Stomach (tissue), 4 donors: Measurements from ENCODE around the gene PLSCR3.

Experiments used
- EP300 ChIP-seq: sonication (generic); formaldehyde crosslinking; IDR thresholded peaks from one replicate; pipeline ENCODE4 v1.6.1; 2017; ENCODE audit warnings: antibody characterized with exemption
- POLR2A ChIP-seq, 4 donors: fragments of 450-650 bp; IDR thresholded peaks; one replicate each; pipeline ENCODE4 v1.6.1; 2016; ENCODE audit warnings: antibody characterized with exemption in 4 of 4, control low read depth in 2 of 4, mild to moderate bottlenecking in 1 of 4, moderate library complexity in 1 of 4
- POLR2AphosphoS5 ChIP-seq, 3 donors: sonication (generic); formaldehyde crosslinking; IDR thresholded peaks; one replicate each; pipeline ENCODE4 v1.6.1; 2016; ENCODE audit warnings: antibody characterized with exemption in 3 of 3
- TF ChIP-seq, protein P1 (sequence below), 7 experiments: fragments of 450-650 bp in 4 of 7; fragments of 200-600 bp in 3 of 7; sonication (generic) in 3 of 7; IDR thresholded peaks; one replicate each; pipeline ENCODE4 v1.5.1; 2016 to 2019; ENCODE audit warnings: antibody characterized with exemption in 7 of 7, control low read depth in 2 of 7, mild to moderate bottlenecking in 1 of 7

DNA sequence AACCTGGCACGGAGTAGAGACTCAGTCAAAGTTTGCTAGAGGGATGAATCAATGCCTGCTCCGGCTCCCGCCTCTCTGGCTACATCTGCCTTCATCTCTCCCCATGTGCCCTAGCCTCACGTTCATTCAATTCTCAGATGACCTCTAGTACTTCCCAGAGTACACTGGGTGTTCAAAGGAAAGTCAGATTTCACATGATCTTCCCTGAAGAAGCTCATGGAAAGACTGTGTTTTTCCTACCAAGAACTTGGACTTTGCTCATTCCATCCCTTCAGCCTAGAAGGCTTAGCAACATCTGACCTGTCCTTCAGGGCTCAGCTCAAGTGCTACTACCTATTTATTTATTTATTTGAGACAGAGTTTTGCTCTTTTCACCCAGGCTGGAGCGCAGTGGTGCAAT, 24.5 kb downstream of the PLSCR3 start:
- TF ChIP-seq, protein P1, sequence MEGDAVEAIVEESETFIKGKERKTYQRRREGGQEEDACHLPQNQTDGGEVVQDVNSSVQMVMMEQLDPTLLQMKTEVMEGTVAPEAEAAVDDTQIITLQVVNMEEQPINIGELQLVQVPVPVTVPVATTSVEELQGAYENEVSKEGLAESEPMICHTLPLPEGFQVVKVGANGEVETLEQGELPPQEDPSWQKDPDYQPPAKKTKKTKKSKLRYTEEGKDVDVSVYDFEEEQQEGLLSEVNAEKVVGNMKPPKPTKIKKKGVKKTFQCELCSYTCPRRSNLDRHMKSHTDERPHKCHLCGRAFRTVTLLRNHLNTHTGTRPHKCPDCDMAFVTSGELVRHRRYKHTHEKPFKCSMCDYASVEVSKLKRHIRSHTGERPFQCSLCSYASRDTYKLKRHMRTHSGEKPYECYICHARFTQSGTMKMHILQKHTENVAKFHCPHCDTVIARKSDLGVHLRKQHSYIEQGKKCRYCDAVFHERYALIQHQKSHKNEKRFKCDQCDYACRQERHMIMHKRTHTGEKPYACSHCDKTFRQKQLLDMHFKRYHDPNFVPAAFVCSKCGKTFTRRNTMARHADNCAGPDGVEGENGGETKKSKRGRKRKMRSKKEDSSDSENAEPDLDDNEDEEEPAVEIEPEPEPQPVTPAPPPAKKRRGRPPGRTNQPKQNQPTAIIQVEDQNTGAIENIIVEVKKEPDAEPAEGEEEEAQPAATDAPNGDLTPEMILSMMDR (IDR thresholded peaks at IDR 0.05) = no peak
- TF ChIP-seq EP300 = no peak
- TF ChIP-seq POLR2A (IDR thresholded peaks at IDR 0.05) = no peak
- TF ChIP-seq POLR2AphosphoS5 (IDR thresholded peaks at IDR 0.05) = no peak
